NCI-H345 (cell line): ENCODE results near the gene OR8B2.
"Not testable (repeated sequence)": the region's sequence is repeated elsewhere in the genome, so short reads cannot be mapped to it uniquely, and the experiment has no call there.

Experiments
- DNase-seq: peaks from one replicate; lab custom pipeline; 2025; lab: John Stamatoyannopoulos, UW

The OR8B2 gene

GRCh38 chr11:124384399-124384798 lies at the start of gene OR8B2:
Gene OR8B2 (minus strand): TSS chr11:124384499. CDS start chr11:124383343, 1,156 bp downstream.
- no peak for DNase-seq

GRCh38 chr11:124429599-124429998 lies 45.3 kb upstream of the OR8B2 start:
- no peak for DNase-seq

- no peak for DNase-seq
These were observed 40.2 kb upstream of the OR8B2 start, which contains the start of gene OR8B4 for GRCh38 chr11:124424384-124424921. Gene OR8B4 (minus strand): TSS chr11:124424871. CDS start chr11:124424871, 0 bp downstream.

GRCh38 chr11:124421043-124421442 lies 36.7 kb upstream of the OR8B2 start:
- DNase-seq: no peak

GRCh38 chr11:124415356-124415923 lies 31.1 kb upstream of the OR8B2 start:
- peak; percentile 2 for DNase-seq

GRCh38 chr11:124409906-124410305 lies 25.6 kb upstream of the OR8B2 start:
- DNase-seq: no peak

GRCh38 chr11:124405581-124405980 lies 21.3 kb upstream of the OR8B2 start:
- no peak for DNase-seq

GRCh38 chr11:124403186-124403585 lies 18.9 kb upstream of the OR8B2 start:
- not testable (repeated sequence) for DNase-seq

GRCh38 chr11:124402326-124402922 lies 18.1 kb upstream of the OR8B2 start:
- DNase-seq: peak; percentile 31

GRCh38 chr11:124398924-124399323 lies 14.6 kb upstream of the OR8B2 start, which contains the start of gene OR8B3:
Gene OR8B3 (minus strand): TSS chr11:124399024. CDS start chr11:124397351, 1,673 bp downstream.
- no peak for DNase-seq

GRCh38 chr11:124396847-124397246 lies 12.5 kb upstream of the OR8B2 start:
- not testable (repeated sequence) for DNase-seq

- DNase-seq: no peak
These were observed 10.1 kb upstream of the OR8B2 start for GRCh38 chr11:124394408-124394807.

- not testable (repeated sequence) for DNase-seq
These were observed 1.4 kb downstream of the OR8B2 start for GRCh38 chr11:124382857-124383256.

- no peak for DNase-seq
These were observed 3.7 kb downstream of the OR8B2 start for GRCh38 chr11:124380585-124380984.

GRCh38 chr11:124376280-124376679 lies 8.0 kb downstream of the OR8B2 start:
- DNase-seq: no peak

- no peak for DNase-seq
These were observed 24.7 kb downstream of the OR8B2 start for GRCh38 chr11:124359566-124359965.

GRCh38 chr11:124346311-124346955 lies 37.9 kb downstream of the OR8B2 start:
- no peak for DNase-seq

- DNase-seq: no peak
These were observed 40.0 kb downstream of the OR8B2 start for GRCh38 chr11:124344346-124344745.

GRCh38 chr11:124340142-124340447 lies 44.2 kb downstream of the OR8B2 start:
- DNase-seq: no peak

- DNase-seq: no peak
These were observed 44.7 kb downstream of the OR8B2 start for GRCh38 chr11:124339396-124340141.
